ENCODE data around the gene OPA1. TPM values are rescaled to one million over a fixed set of nuclear protein-coding genes. Genes with fewer than 3 reads are reported as not detected.

Gene OPA1
- total RNA-seq, 1 donor from 2014 or later, result 124 TPM

GRCh38 chr3:193589129-193589528 lies 3.9 kb upstream of the OPA1 start:
- DNase-seq, result no peak
- TF ChIP-seq CTCF (IDR thresholded peaks at IDR 0.05; ENCODE audit: borderline replicate concordance), result no peak
- no peaks in the 10 kb centered on the region for H3K9me3 ChIP-seq (replicated peaks)
- peaks cover 18% of the 10 kb centered on the region for H3K4me1 ChIP-seq
- no peaks in the 10 kb centered on the region for H3K27me3 ChIP-seq (ENCODE audit: low read depth)
- H3K27ac ChIP-seq (replicated peaks), result no peak overlapping the region
- no peak overlapping the region for H3K4me3 ChIP-seq
- intact Hi-C loops (cut with micrococcal nuclease), result no loop called here
- no peaks in the 10 kb centered on the region for H3K36me3 ChIP-seq

- intact Hi-C loops (cut with micrococcal nuclease), result no loop called here
- Histone ChIP-seq H3K27me3 (ENCODE audit: low read depth) (no peaks in the 10 kb centered on the region), H3K36me3 (no peaks in the 10 kb centered on the region), H3K4me1 (peaks cover 23% of the 10 kb centered on the region), H3K9me3 (replicated peaks) (no peaks in the 10 kb centered on the region), H3K27ac (replicated peaks) (no peak overlapping the region), H3K4me3 (no peak overlapping the region)
- no peak for DNase-seq
- no peak for TF ChIP-seq CTCF (IDR thresholded peaks at IDR 0.05; ENCODE audit: borderline replicate concordance)
These were observed 3.4 kb upstream of the OPA1 start for GRCh38 chr3:193589616-193590015.

- Histone ChIP-seq H3K27ac (replicated peaks) (no peak overlapping the region), H3K27me3 (ENCODE audit: low read depth) (no peaks in the 10 kb centered on the region), H3K36me3 (no peaks in the 10 kb centered on the region), H3K4me1 (peaks cover 30% of the 10 kb centered on the region), H3K9me3 (replicated peaks) (no peaks in the 10 kb centered on the region), H3K4me3 (no peak overlapping the region)
- intact Hi-C loops (cut with micrococcal nuclease), result no loop called here
- no peak for DNase-seq
- TF ChIP-seq CTCF (IDR thresholded peaks at IDR 0.05; ENCODE audit: borderline replicate concordance), result no peak
These were observed 2.7 kb upstream of the OPA1 start for GRCh38 chr3:193590088-193590856.

GRCh38 chr3:193593668-193594030 lies 641 bp downstream of the OPA1 start:
- peaks cover 17% of the 10 kb centered on the region for H3K36me3 ChIP-seq
- peaks cover 49% of the 10 kb centered on the region for H3K4me1 ChIP-seq
- no peak for DNase-seq
- intact Hi-C loops (cut with micrococcal nuclease), result no loop called here
- H3K27me3 ChIP-seq (ENCODE audit: low read depth), result no peaks in the 10 kb centered on the region
- no peak for TF ChIP-seq CTCF (IDR thresholded peaks at IDR 0.05; ENCODE audit: borderline replicate concordance)
- H3K27ac ChIP-seq (replicated peaks), result peak overlapping the region; percentile 97
- no peaks in the 10 kb centered on the region for H3K9me3 ChIP-seq (replicated peaks)
- H3K4me3 ChIP-seq, result peak overlapping the region; percentile 97

GRCh38 chr3:193594946-193595689 lies 2.1 kb downstream of the OPA1 start:
- peak overlapping the region; percentile 97 for H3K4me3 ChIP-seq
- intact Hi-C loops (cut with micrococcal nuclease), result no loop called here
- DNase-seq, result no peak
- no peaks in the 10 kb centered on the region for H3K9me3 ChIP-seq (replicated peaks)
- peaks cover 58% of the 10 kb centered on the region for H3K4me1 ChIP-seq
- TF ChIP-seq CTCF (IDR thresholded peaks at IDR 0.05; ENCODE audit: borderline replicate concordance), result no peak
- H3K27me3 ChIP-seq (ENCODE audit: low read depth), result no peaks in the 10 kb centered on the region
- peaks cover 20% of the 10 kb centered on the region for H3K36me3 ChIP-seq
- H3K27ac ChIP-seq (replicated peaks), result no peak overlapping the region

Measured in left ventricle myocardium inferior (tissue), 1 donor.